Measurements from ENCODE around the gene PAMR1. TPM values are rescaled to one million over a fixed set of nuclear protein-coding genes. Genes with fewer than 3 reads are reported as not detected.
A peak's percentile ranks its signal among the peaks of the same experiment; 100 is the strongest.

PAMR1 gene
- total RNA-seq, 1 donor from 2014 or later: 0.82 TPM

GRCh38 chr11:35404388-35404775, 121.0 kb downstream of the PAMR1 start:
- H3K27me3 Mint-ChIP-seq (ENCODE audit: unreplicated experiment): no peaks in the 10 kb centered on the region
- no peak overlapping the region for H3K4me3 Mint-ChIP-seq (ENCODE audit: unreplicated experiment)
- peak; percentile 65 for DNase-seq (ENCODE audit: low spot score)
- H3K9me3 Mint-ChIP-seq (ENCODE audit: unreplicated experiment): no peaks in the 10 kb centered on the region
- H3K27ac Mint-ChIP-seq (ENCODE audit: unreplicated experiment): no peak overlapping the region
- no peaks in the 10 kb centered on the region for H3K36me3 Mint-ChIP-seq (ENCODE audit: low read depth, unreplicated experiment)
- TF ChIP-seq CTCF (IDR thresholded peaks at IDR 0.05; ENCODE audit: unreplicated experiment): peak; percentile 53
- H3K4me1 Mint-ChIP-seq (ENCODE audit: unreplicated experiment): no peaks in the 10 kb centered on the region

GRCh38 chr11:35403765-35404387, 121.5 kb downstream of the PAMR1 start:
- Mint-ChIP-seq H3K4me1 (ENCODE audit: unreplicated experiment) (no peaks in the 10 kb centered on the region), H3K27ac (ENCODE audit: unreplicated experiment) (no peak overlapping the region), H3K27me3 (ENCODE audit: unreplicated experiment) (no peaks in the 10 kb centered on the region), H3K36me3 (ENCODE audit: low read depth, unreplicated experiment) (no peaks in the 10 kb centered on the region), H3K4me3 (ENCODE audit: unreplicated experiment) (no peak overlapping the region), H3K9me3 (ENCODE audit: unreplicated experiment) (no peaks in the 10 kb centered on the region)
- no peak for TF ChIP-seq CTCF (IDR thresholded peaks at IDR 0.05; ENCODE audit: unreplicated experiment)
- no peak for DNase-seq (ENCODE audit: low spot score)

- TF ChIP-seq CTCF (IDR thresholded peaks at IDR 0.05; ENCODE audit: unreplicated experiment): no peak
- no peaks in the 10 kb centered on the region for H3K4me1 Mint-ChIP-seq (ENCODE audit: unreplicated experiment)
- H3K27ac Mint-ChIP-seq (ENCODE audit: unreplicated experiment): no peak overlapping the region
- DNase-seq (ENCODE audit: low spot score): no peak
- no peaks in the 10 kb centered on the region for H3K9me3 Mint-ChIP-seq (ENCODE audit: unreplicated experiment)
- H3K36me3 Mint-ChIP-seq (ENCODE audit: low read depth, unreplicated experiment): no peaks in the 10 kb centered on the region
- H3K27me3 Mint-ChIP-seq (ENCODE audit: unreplicated experiment): no peaks in the 10 kb centered on the region
- H3K4me3 Mint-ChIP-seq (ENCODE audit: unreplicated experiment): no peak overlapping the region
These were observed 122.4 kb downstream of the PAMR1 start for GRCh38 chr11:35402751-35403660.

GRCh38 chr11:35398881-35399280, 126.5 kb downstream of the PAMR1 start:
- Mint-ChIP-seq H3K27ac (ENCODE audit: unreplicated experiment) (no peak overlapping the region), H3K4me1 (ENCODE audit: unreplicated experiment) (no peaks in the 10 kb centered on the region), H3K9me3 (ENCODE audit: unreplicated experiment) (no peaks in the 10 kb centered on the region), H3K27me3 (ENCODE audit: unreplicated experiment) (peaks cover 1% of the 10 kb centered on the region), H3K4me3 (ENCODE audit: unreplicated experiment) (no peak overlapping the region), H3K36me3 (ENCODE audit: low read depth, unreplicated experiment) (no peaks in the 10 kb centered on the region)
- DNase-seq (ENCODE audit: low spot score): no peak
- TF ChIP-seq CTCF (IDR thresholded peaks at IDR 0.05; ENCODE audit: unreplicated experiment): no peak

DNA sequence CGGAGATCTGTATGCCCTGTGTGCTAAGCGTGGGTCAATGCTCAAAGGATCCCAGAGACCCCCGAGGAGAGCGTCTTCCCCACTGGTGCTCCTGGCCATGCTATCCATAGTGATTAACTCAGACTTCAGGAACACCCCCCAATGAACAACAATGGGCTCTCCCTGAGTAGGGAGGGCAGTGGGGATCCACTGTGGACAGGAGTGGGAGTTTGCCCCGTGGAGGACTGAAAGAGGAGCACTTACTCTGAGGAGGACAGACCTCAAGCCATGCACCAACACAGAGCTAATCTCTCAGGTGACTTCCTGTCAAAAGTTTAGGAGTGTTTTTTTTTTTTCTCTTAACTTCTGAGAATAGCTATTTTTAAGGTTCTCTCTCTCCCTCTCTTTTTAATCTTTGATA, 130.5 kb downstream of the PAMR1 start:
- Mint-ChIP-seq H3K4me3 (ENCODE audit: unreplicated experiment) (no peak overlapping the region), H3K9me3 (ENCODE audit: unreplicated experiment) (no peaks in the 10 kb centered on the region), H3K36me3 (ENCODE audit: low read depth, unreplicated experiment) (no peaks in the 10 kb centered on the region), H3K4me1 (ENCODE audit: unreplicated experiment) (no peaks in the 10 kb centered on the region), H3K27ac (ENCODE audit: unreplicated experiment) (no peak overlapping the region), H3K27me3 (ENCODE audit: unreplicated experiment) (peaks cover 3% of the 10 kb centered on the region)
- no peak for TF ChIP-seq CTCF (IDR thresholded peaks at IDR 0.05; ENCODE audit: unreplicated experiment)
- no peak for DNase-seq (ENCODE audit: low spot score)
